SU-DHL-6 (cell line): Measurements from ENCODE around the gene RNF217.
"Not testable (repeated sequence)": the region's sequence is repeated elsewhere in the genome, so short reads cannot be mapped to it uniquely, and the experiment has no call there.

Experiments
- H2AFZ ChIP-seq: fragments of 200-600 bp; sonication (generic); 2 replicates; pipeline ENCODE4 v1.6.1; 2014; ENCODE audit warnings: low read depth, mild to moderate bottlenecking, moderate library complexity, mixed read lengths, antibody characterized with exemption, low read length; ENCODE audit not compliant: severe bottlenecking
- H3F3A ChIP-seq: fragments of 200-600 bp; shearing (Covaris generic); 2 replicates; pipeline ENCODE4 v1.6.0; 2016; ENCODE audit warnings: antibody characterized with exemption, mild to moderate bottlenecking; ENCODE audit not compliant: insufficient read depth
- H3K27ac ChIP-seq: fragments of 200-600 bp; sonication (generic); 2 replicates; pipeline ENCODE4 v1.5.1; 2016; ENCODE audit warnings: low read depth, mild to moderate bottlenecking, low read length, moderate library complexity, mixed read lengths
- H3K27me3 ChIP-seq: fragments of 200-600 bp; sonication (generic), shearing (Covaris generic); 2 replicates; pipeline ENCODE4 v1.6.0; 2014; ENCODE audit warnings: mild to moderate bottlenecking, low read length
- H3K36me3 ChIP-seq: fragments of 200-600 bp; sonication (generic); 2 replicates; pipeline ENCODE4 v1.6.1; 2014; ENCODE audit warnings: mild to moderate bottlenecking, low read length, mixed read lengths
- H3K4me2 ChIP-seq: fragments of 300-600, 200-600 bp; shearing (Covaris generic), sonication (generic); 2 replicates; pipeline ENCODE4 v1.6.0; 2014; ENCODE audit warnings: low read length, low read depth, mild to moderate bottlenecking; ENCODE audit not compliant: poor library complexity, severe bottlenecking
- H3K4me3 ChIP-seq: fragments of 200-600 bp; sonication (generic); 2 replicates; pipeline ENCODE4 v1.5.1; 2014; ENCODE audit warnings: antibody characterized with exemption, low read length, mild to moderate bottlenecking, mixed read lengths; ENCODE audit not compliant: insufficient read depth, poor library complexity, severe bottlenecking
- H3K79me2 ChIP-seq: fragments of 200-600 bp; sonication (generic); 2 replicates; pipeline ENCODE4 v1.6.1; 2014; ENCODE audit warnings: mild to moderate bottlenecking, low read length, moderate library complexity; ENCODE audit not compliant: insufficient read depth
- H3K9ac ChIP-seq: fragments of 200-600 bp; sonication (generic); 2 replicates; pipeline ENCODE4 v1.7.0; 2014; ENCODE audit warnings: mild to moderate bottlenecking, low read length
- H3K9me2 ChIP-seq: fragments of 200-600 bp; sonication (generic); replicated peaks from 2 replicates; pipeline ENCODE4 v1.6.1; 2014; ENCODE audit warnings: low read length; ENCODE audit not compliant: insufficient read depth
- H3K9me3 ChIP-seq: fragments of 200-600 bp; sonication (generic); 2 replicates; pipeline ENCODE4 v1.6.1; 2014; ENCODE audit warnings: low read length, mixed read lengths; ENCODE audit not compliant: insufficient read depth
- H4K20me1 ChIP-seq: fragments of 200-600 bp; sonication (generic); 2 replicates; pipeline ENCODE4 v1.6.1; 2014; ENCODE audit warnings: low read depth, mild to moderate bottlenecking, antibody characterized with exemption, low read length, moderate library complexity, mixed read lengths
- EZH2phosphoT487 ChIP-seq: fragments of 200-600 bp; sonication (generic), shearing (Covaris generic); conservative IDR thresholded peaks from 2 replicates; pipeline ENCODE4 v1.6.1; 2018; ENCODE audit warnings: mild to moderate bottlenecking, antibody characterized with exemption, low read length, moderate library complexity, mixed read lengths
- TF ChIP-seq, protein P1 (sequence below): fragments of 200-600 bp; sonication (generic); IDR thresholded peaks from one replicate; pipeline ENCODE4 v1.5.1; 2017; ENCODE audit warnings: antibody characterized with exemption, mild to moderate bottlenecking, low read length, moderate library complexity; ENCODE audit not compliant: insufficient read depth, poor library complexity, severe bottlenecking

Gene RNF217

DNA sequence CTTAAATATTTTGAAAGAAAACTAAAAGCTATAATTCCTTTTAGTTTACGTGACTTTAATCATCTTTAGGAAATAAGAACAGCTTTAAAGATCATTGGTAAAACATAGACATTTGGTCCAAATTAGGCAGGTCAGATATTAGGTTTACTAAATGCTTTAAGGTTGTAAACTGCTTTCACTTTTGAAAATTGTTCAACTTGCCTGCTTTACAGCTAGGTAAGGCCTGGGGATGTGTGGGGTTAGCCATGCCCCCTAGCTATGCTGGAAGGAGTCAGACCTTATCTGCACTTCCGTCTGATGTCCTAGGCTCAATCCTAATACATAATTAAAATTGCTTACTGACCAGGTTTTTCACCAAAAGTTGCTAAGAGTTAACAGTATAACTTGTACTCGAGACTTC is 160.8 kb downstream of the RNF217 start:
- H3K9me2 ChIP-seq = no peaks in the 10 kb centered on the region
- no peaks in the 10 kb centered on the region for H4K20me1 ChIP-seq

DNA sequence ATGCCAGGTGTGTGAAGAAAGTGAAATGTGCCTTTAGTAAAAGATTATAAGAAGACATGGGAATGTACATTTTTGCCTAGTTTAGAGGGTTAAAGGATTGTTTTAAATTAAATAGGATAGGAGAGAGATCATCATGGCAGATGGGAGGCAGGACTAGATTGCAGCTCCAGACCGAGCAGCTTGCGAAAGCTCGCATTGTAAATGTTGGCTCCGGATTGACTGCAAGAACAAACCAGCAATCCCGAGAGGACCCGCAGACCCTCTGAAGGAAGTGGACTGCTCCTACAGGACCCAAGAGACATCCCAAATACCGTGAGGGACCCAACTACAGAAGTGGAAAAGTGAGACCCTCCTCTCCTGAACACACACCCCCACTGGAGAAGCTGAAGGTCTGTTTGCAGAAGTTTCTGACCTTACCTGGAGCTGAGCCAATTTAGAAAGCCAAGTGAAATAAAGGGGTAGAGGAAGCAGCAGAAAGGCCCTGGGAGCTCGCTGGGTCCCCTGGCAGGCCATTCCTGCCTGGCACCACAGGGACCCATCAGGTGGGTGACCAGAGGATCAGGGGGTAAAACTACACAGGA is 161.3 kb downstream of the RNF217 start:
- no peak overlapping the region for H3K4me2 ChIP-seq
- no peaks in the 10 kb centered on the region for H3K9me3 ChIP-seq
- H3K27me3 ChIP-seq = no peaks in the 10 kb centered on the region
- H2AFZ ChIP-seq = no peak overlapping the region
- no peak overlapping the region for H3K4me3 ChIP-seq
- no peak overlapping the region for H3K27ac ChIP-seq
- no peaks in the 10 kb centered on the region for H4K20me1 ChIP-seq
- H3K79me2 ChIP-seq = no peaks in the 10 kb centered on the region
- TF ChIP-seq EZH2phosphoT487 = no peak
- TF ChIP-seq, protein P1, sequence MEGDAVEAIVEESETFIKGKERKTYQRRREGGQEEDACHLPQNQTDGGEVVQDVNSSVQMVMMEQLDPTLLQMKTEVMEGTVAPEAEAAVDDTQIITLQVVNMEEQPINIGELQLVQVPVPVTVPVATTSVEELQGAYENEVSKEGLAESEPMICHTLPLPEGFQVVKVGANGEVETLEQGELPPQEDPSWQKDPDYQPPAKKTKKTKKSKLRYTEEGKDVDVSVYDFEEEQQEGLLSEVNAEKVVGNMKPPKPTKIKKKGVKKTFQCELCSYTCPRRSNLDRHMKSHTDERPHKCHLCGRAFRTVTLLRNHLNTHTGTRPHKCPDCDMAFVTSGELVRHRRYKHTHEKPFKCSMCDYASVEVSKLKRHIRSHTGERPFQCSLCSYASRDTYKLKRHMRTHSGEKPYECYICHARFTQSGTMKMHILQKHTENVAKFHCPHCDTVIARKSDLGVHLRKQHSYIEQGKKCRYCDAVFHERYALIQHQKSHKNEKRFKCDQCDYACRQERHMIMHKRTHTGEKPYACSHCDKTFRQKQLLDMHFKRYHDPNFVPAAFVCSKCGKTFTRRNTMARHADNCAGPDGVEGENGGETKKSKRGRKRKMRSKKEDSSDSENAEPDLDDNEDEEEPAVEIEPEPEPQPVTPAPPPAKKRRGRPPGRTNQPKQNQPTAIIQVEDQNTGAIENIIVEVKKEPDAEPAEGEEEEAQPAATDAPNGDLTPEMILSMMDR = no peak
- no peaks in the 10 kb centered on the region for H3F3A ChIP-seq
- H3K9me2 ChIP-seq = no peaks in the 10 kb centered on the region
- no peak overlapping the region for H3K9ac ChIP-seq
- H3K36me3 ChIP-seq = no peaks in the 10 kb centered on the region

More for the DNA sequence above, 160.8 kb downstream of the RNF217 start:
- Histone ChIP-seq H3K27me3 (no peaks in the 10 kb centered on the region), H3K27ac (no peak overlapping the region), H3K36me3 (no peaks in the 10 kb centered on the region), H3K4me3 (no peak overlapping the region), H3K9ac (no peak overlapping the region), H2AFZ (no peak overlapping the region), H3K9me3 (no peaks in the 10 kb centered on the region), H3K4me2 (no peak overlapping the region), H3K79me2 (no peaks in the 10 kb centered on the region), H3F3A (no peaks in the 10 kb centered on the region)
- TF ChIP-seq, protein P1 = no peak
- TF ChIP-seq EZH2phosphoT487 = no peak

DNA sequence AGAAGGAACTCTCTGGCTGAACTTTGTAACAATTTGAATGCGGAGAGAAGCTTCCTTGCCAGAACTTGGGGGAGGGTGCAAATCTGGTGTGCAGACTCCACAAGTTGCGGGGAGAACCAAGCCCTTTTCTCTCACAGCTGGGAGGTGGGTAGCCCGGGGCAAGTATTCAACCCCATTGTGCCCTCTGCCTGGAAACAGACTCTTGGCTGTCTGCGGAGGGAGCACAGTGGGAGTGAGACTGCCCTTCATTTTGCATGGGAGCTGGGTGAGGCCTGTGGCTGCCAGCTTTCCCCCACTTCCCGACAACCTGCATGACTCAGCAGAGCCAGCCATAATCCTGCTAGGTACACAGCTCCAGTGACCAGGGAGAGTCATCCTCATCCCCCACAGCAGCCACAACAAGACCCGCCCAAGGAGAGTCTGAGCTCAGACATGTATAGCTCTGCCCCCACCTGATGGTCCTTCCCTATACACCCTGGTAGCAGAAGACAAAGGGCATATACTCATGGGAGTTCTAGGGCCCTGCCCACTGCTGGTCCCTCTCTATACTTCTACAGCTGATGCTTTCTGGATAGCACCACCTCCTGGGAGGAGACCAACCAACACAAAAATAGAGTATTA is 161.9 kb downstream of the RNF217 start:
- TF ChIP-seq, protein P1 = no peak
- no peak for TF ChIP-seq EZH2phosphoT487
- Histone ChIP-seq H4K20me1 (no peaks in the 10 kb centered on the region), H3K9ac (no peak overlapping the region), H3K4me3 (no peak overlapping the region), H3K4me2 (no peak overlapping the region), H3K27me3 (no peaks in the 10 kb centered on the region), H3K79me2 (no peaks in the 10 kb centered on the region), H2AFZ (no peak overlapping the region), H3K27ac (no peak overlapping the region), H3K9me2 (no peaks in the 10 kb centered on the region), H3K9me3 (no peaks in the 10 kb centered on the region), H3K36me3 (no peaks in the 10 kb centered on the region), H3F3A (no peaks in the 10 kb centered on the region)

DNA sequence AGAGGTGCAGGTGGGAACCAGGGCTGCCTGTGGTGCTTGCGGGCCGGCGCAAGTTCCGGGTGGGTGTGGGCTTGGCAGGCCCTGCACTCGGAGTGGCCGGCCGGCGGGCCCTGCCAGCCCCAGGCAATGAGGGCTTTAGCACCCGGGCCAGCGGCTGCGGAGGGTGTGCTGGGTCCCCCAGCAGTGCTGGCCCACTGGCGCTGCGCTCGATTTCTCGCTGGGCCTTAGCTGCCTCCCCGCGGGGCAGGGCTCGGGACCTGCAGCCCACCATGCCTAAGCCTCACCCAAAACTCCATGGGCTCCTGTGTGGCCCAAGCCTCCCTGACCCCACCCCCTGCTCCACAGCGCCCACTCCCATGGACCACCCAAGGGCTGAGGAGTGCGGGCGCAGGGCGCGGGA is 163.6 kb downstream of the RNF217 start:
- not testable (repeated sequence) for H3F3A ChIP-seq, H3K9ac ChIP-seq, H3K36me3 ChIP-seq, H3K27me3 ChIP-seq, H2AFZ ChIP-seq, H3K9me2 ChIP-seq, H3K4me2 ChIP-seq, H3K4me3 ChIP-seq, H4K20me1 ChIP-seq, H3K79me2 ChIP-seq, H3K27ac ChIP-seq, H3K9me3 ChIP-seq
